B cell (primary cell): ENCODE results near the gene RBM27.
"Not testable (repeated sequence)": the region's sequence is repeated elsewhere in the genome, so short reads cannot be mapped to it uniquely, and the experiment has no call there.

Experiments used
- EZH2 ChIP-seq: IDR thresholded peaks from 2 replicates; pipeline ENCODE4 v1.6.1; 2012; ENCODE audit warnings: borderline replicate concordance, low read depth, mild to moderate bottlenecking, moderate library complexity, low read length; ENCODE audit not compliant: insufficient read depth, poor library complexity, severe bottlenecking
- TF ChIP-seq, protein P1 (sequence below): fragments of 200-600 bp; IDR thresholded peaks from one replicate; pipeline ENCODE4 v1.8.0; 2022; ENCODE audit warnings: antibody characterized with exemption, mild to moderate bottlenecking

DNA sequence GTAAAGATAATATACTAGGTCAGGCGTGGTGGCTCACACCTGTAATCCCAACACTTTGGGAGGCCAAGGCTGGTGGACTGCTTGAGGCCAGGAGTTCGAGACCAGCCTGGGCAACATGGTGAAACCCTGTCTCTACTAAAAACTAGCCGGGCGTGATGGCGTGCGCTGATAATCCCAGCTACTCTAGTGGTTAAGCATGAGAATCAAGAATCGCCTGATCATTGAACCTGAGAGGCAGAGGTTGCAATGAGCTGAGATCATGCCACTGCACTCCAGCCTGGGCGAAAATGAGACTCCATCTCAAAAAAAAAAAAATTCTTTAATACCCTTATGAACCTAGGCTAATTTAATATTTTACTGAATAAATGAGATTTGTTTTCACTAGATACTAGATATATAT, 30.4 kb upstream of the RBM27 start:
- TF ChIP-seq, protein P1, sequence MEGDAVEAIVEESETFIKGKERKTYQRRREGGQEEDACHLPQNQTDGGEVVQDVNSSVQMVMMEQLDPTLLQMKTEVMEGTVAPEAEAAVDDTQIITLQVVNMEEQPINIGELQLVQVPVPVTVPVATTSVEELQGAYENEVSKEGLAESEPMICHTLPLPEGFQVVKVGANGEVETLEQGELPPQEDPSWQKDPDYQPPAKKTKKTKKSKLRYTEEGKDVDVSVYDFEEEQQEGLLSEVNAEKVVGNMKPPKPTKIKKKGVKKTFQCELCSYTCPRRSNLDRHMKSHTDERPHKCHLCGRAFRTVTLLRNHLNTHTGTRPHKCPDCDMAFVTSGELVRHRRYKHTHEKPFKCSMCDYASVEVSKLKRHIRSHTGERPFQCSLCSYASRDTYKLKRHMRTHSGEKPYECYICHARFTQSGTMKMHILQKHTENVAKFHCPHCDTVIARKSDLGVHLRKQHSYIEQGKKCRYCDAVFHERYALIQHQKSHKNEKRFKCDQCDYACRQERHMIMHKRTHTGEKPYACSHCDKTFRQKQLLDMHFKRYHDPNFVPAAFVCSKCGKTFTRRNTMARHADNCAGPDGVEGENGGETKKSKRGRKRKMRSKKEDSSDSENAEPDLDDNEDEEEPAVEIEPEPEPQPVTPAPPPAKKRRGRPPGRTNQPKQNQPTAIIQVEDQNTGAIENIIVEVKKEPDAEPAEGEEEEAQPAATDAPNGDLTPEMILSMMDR = not testable (repeated sequence)
- not testable (repeated sequence) for TF ChIP-seq EZH2
